H1 (cell line): ENCODE results near the gene MRPS31. TPM values are rescaled to one million over a fixed set of nuclear protein-coding genes. Genes with fewer than 3 reads are reported as not detected.

Experiments
- ASH2L ChIP-seq: fragments of 200-600, 300-600 bp; sonication (generic); IDR thresholded peaks from one replicate; pipeline ENCODE4 v1.7.1; 2017; ENCODE audit warnings: low read length
- ATF3 ChIP-seq: IDR thresholded peaks from 2 replicates; pipeline ENCODE4 v1.6.1; 2011; ENCODE audit warnings: low read depth, mild to moderate bottlenecking, low read length; ENCODE audit not compliant: insufficient read depth
- CHD1 ChIP-seq: IDR thresholded peaks from 2 replicates; pipeline ENCODE4 v1.6.1; 2012; ENCODE audit warnings: low read depth, low read length, improper control_type of control experiment
- CREB1 ChIP-seq: IDR thresholded peaks from 2 replicates; pipeline ENCODE4 v1.6.1; 2012; ENCODE audit warnings: inconsistent platforms
- E2F6 ChIP-seq: IDR thresholded peaks from 2 replicates; pipeline ENCODE4 v1.6.1; 2012; ENCODE audit warnings: inconsistent platforms
- EGR1 ChIP-seq: IDR thresholded peaks from 2 replicates; pipeline ENCODE4 v1.6.1; 2011; ENCODE audit warnings: low read depth, low read length, borderline replicate concordance
- EZH2 ChIP-seq: fragments of 200-600 bp; sonication (generic); IDR thresholded peaks from 2 replicates; pipeline ENCODE4 v1.7.1; 2012; ENCODE audit warnings: low read depth, mild to moderate bottlenecking, moderate library complexity, low read length, inconsistent platforms; ENCODE audit not compliant: severe bottlenecking
- HDAC2 ChIP-seq, 2 experiments: fragments of 300-600 bp in 1 of 2; sonication (generic) in 1 of 2; IDR thresholded peaks; 2 replicates each; pipeline ENCODE4 v1.6.1; 2011 to 2012; ENCODE audit warnings: low read depth in 2 of 2, low read length in 2 of 2, mild to moderate bottlenecking in 2 of 2, moderate library complexity in 2 of 2, borderline replicate concordance in 1 of 2, inconsistent platforms in 1 of 2
- HDAC6 ChIP-seq: IDR thresholded peaks from one replicate; pipeline ENCODE4 v1.7.1; 2012; ENCODE audit warnings: low read depth, mild to moderate bottlenecking, inconsistent platforms, low read length, moderate library complexity
- JUN ChIP-seq: IDR thresholded peaks from 2 replicates; pipeline ENCODE4 v1.6.1; 2011; ENCODE audit warnings: low read depth, mild to moderate bottlenecking, improper control_type of control experiment, low read length
- MAX ChIP-seq: IDR thresholded peaks from 2 replicates; pipeline ENCODE4 v1.6.1; 2012; ENCODE audit warnings: inconsistent platforms
- PHF8 ChIP-seq: fragments of 200-600 bp; sonication (generic); conservative IDR thresholded peaks from 2 replicates; pipeline ENCODE4 v1.7.1; 2012; ENCODE audit warnings: low read depth, mild to moderate bottlenecking, inconsistent platforms, low read length, moderate library complexity
- RAD21 ChIP-seq, 2 experiments: IDR thresholded peaks in 1 of 2; conservative IDR thresholded peaks in 1 of 2; 2 replicates each; pipeline ENCODE4 v1.6.1; 2011; ENCODE audit warnings: low read depth in 2 of 2, low read length in 2 of 2, improper control_type of control experiment in 1 of 2, inconsistent platforms in 1 of 2, mild to moderate bottlenecking in 1 of 2, moderate library complexity in 1 of 2
- RXRA ChIP-seq: IDR thresholded peaks from 2 replicates; pipeline ENCODE4 v1.6.1; 2011; ENCODE audit warnings: low read depth, mild to moderate bottlenecking, low read length, moderate library complexity; ENCODE audit not compliant: insufficient read depth
- SP2 ChIP-seq: IDR thresholded peaks from 2 replicates; pipeline ENCODE4 v1.6.1; 2012; ENCODE audit warnings: mild to moderate bottlenecking, low read length, inconsistent platforms
- TAF7 ChIP-seq: optimal IDR thresholded peaks from 2 replicates; pipeline ENCODE3; 2011; ENCODE audit warnings: low read depth, mild to moderate bottlenecking, inconsistent platforms, low read length, moderate library complexity, borderline replicate concordance
- USF2 ChIP-seq: IDR thresholded peaks from 2 replicates; pipeline ENCODE4 v1.6.1; 2011; ENCODE audit warnings: low read length, improper control_type of control experiment
- polyA plus RNA-seq, 7 experiments: library from polyadenylated mRNA; depleted of rRNA in 3 of 7; stranded (reverse) in 5 of 7; unstranded in 2 of 7; fragments of >200 nt in 5 of 7; fragments of 200-250 nt in 2 of 7; gene quantifications; 1 replicate in 5 of 7; 2 replicates in 1 of 7; 4 replicates in 1 of 7; pipeline versions ENCODE4 v1.2.1 to v1.2.3, GENCODE V29; 2011 to 2013; ENCODE audit warnings: missing spikeins in 2 of 7, mixed read lengths in 2 of 7
- total RNA-seq: library from RNA; stranded (reverse); fragmentation: NEBNext Ultra II Directional; extraction: Animal tissue kit (Norgen Biotek cat#: 25700); gene quantifications from 2 replicates; pipeline ENCODE4 v1.2.1, GENCODE V29; 2021

MRPS31 gene
- total and polyA plus RNA-seq, 2 of the 8 experiments (the other 6 are each of a cell fraction or from before 2014, with no cell fraction given), result 13.6 to 33.3 TPM

GRCh38 chr13:40789275-40790153 lies 18.5 kb upstream of the MRPS31 start, which contains the start of gene SLC25A15 (continued):
- peak; percentile 93 for TF ChIP-seq MAX
- TF ChIP-seq SP2, result no peak
- TF ChIP-seq ASH2L, result peak; percentile 86
- TF ChIP-seq RXRA, result no peak
- no peak for TF ChIP-seq CHD1
- no peak for TF ChIP-seq ATF3
- TF ChIP-seq JUN, result no peak
- peak; percentile 87 for TF ChIP-seq E2F6
- TF ChIP-seq CREB1, result no peak
- TF ChIP-seq EZH2, result no peak
- peak; percentile 30; the same call in 1 of the 2 replicates for TF ChIP-seq EGR1
- TF ChIP-seq TAF7, result peak; percentile 34
- TF ChIP-seq USF2, result no peak
- peak; percentile 64 for TF ChIP-seq PHF8
- TF ChIP-seq HDAC6, result no peak
- TF ChIP-seq HDAC2 (IDR thresholded peaks at IDR 0.05; ENCODE audit: borderline replicate concordance in 1 of 2, low read depth in 2 of 2, low read length in 2 of 2), result 0 out of 4 replicates have a peak, but pooled peaks of 1 of the 2 experiments have one; percentile 7
- TF ChIP-seq RAD21 (IDR thresholded peaks at IDR 0.05 in 1 of 2, conservative IDR thresholded peaks at IDR 0.05 in 1 of 2; ENCODE audit: low read depth in 2 of 2, low read length in 2 of 2), result peak in 1 of 2 experiments; percentile 30; a peak in 1 of 4 replicates
